HCT116 (cell line): ENCODE data around the gene TIAM1.

Source experiments
- ELF1 ChIP-seq: IDR thresholded peaks from 2 replicates; pipeline ENCODE4 v1.6.1; 2012; ENCODE audit warnings: low read depth, borderline replicate concordance
- TF ChIP-seq, protein P1 (sequence below), 3 experiments: fragments of 200-600 bp in 1 of 3; sonication (generic) in 1 of 3; IDR thresholded peaks in 2 of 3; conservative IDR thresholded peaks in 1 of 3; 2 replicates each; pipeline ENCODE4 v1.5.1; 2012 to 2017; ENCODE audit warnings: low read depth in 2 of 3, low read length in 2 of 3, antibody characterized with exemption in 1 of 3, borderline replicate concordance in 1 of 3, control low read depth in 1 of 3, mild to moderate bottlenecking in 1 of 3, mixed read lengths in 1 of 3, mixed run types in 1 of 3, moderate library complexity in 1 of 3; ENCODE audit not compliant: insufficient read depth in 1 of 3

DNA sequence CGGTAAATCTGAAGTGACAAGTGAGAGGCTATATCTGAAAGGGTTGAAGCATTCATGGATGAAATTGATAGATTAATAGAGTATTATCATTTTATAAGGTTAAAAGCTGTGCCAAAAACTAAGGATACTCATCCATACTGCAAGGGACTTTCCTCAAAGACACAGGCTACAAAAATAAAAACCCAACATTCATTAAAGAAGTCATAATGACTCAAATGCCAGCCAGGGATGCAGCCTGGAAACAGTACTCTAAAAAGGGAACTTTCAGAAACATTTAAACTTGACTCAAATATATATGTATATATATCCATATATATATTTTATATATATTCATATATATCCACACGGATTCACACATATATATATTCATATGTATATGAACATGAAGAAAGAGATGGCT is 1.1 kb upstream of the TIAM1 start:
- TF ChIP-seq, protein P1, sequence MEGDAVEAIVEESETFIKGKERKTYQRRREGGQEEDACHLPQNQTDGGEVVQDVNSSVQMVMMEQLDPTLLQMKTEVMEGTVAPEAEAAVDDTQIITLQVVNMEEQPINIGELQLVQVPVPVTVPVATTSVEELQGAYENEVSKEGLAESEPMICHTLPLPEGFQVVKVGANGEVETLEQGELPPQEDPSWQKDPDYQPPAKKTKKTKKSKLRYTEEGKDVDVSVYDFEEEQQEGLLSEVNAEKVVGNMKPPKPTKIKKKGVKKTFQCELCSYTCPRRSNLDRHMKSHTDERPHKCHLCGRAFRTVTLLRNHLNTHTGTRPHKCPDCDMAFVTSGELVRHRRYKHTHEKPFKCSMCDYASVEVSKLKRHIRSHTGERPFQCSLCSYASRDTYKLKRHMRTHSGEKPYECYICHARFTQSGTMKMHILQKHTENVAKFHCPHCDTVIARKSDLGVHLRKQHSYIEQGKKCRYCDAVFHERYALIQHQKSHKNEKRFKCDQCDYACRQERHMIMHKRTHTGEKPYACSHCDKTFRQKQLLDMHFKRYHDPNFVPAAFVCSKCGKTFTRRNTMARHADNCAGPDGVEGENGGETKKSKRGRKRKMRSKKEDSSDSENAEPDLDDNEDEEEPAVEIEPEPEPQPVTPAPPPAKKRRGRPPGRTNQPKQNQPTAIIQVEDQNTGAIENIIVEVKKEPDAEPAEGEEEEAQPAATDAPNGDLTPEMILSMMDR (IDR thresholded peaks at IDR 0.05 in 2 of 3, conservative IDR thresholded peaks at IDR 0.05 in 1 of 3; ENCODE audit: borderline replicate concordance in 1 of 3, insufficient read depth in 1 of 3, low read depth in 2 of 3, low read length in 2 of 3) = no peak
- TF ChIP-seq ELF1 = no peak
